K562 (cell line): ENCODE measurements around the gene ERP29. TPM values are rescaled to one million over a fixed set of nuclear protein-coding genes. Genes with fewer than 3 reads are reported as not detected.

Source experiments
- ESRRB ChIP-seq: fragments of 250-450 bp; sonication (Bioruptor Pico); IDR thresholded peaks from 2 replicates; pipeline ENCODE4 v1.5.0; 2020; ENCODE audit warnings: mild to moderate bottlenecking, moderate library complexity, borderline replicate concordance
- HLTF ChIP-seq: fragments of 450-650 bp; IDR thresholded peaks from 2 replicates; pipeline ENCODE4 v1.6.1; 2016
- PML ChIP-seq: IDR thresholded peaks from 2 replicates; pipeline ENCODE4 v1.6.1; 2012; ENCODE audit warnings: low read length, inconsistent platforms
- POLR2B ChIP-seq: fragments of 450-650 bp; IDR thresholded peaks from 2 replicates; pipeline ENCODE4 v1.6.1; 2018; ENCODE audit warnings: low read depth; ENCODE audit not compliant: partially characterized antibody
- ZBTB7A ChIP-seq: IDR thresholded peaks from 2 replicates; pipeline ENCODE4 v1.6.1; 2011; ENCODE audit warnings: low read depth, mild to moderate bottlenecking, low read length, moderate library complexity, borderline replicate concordance; ENCODE audit not compliant: control insufficient read depth
- ZNF224 ChIP-seq: sonication (generic); formaldehyde crosslinking; IDR thresholded peaks from 2 replicates; pipeline ENCODE4 v1.8.0; 2022; ENCODE audit warnings: mild to moderate bottlenecking, missing genetic modification reagents
- ZNF311 ChIP-seq: fragments of 250-450 bp; sonication (Bioruptor Pico); IDR thresholded peaks from 2 replicates; pipeline ENCODE4 v1.4.0; 2020; ENCODE audit warnings: mild to moderate bottlenecking, moderate library complexity
- polyA plus RNA-seq, 8 experiments: library from polyadenylated mRNA; depleted of rRNA in 4 of 8; stranded (reverse) in 5 of 8; unstranded in 3 of 8; fragments of >200 nt; fragmentation: Nextera tagmentation in 2 of 8; fragmentation: Illumina TruSeq in 1 of 8; extraction: Ambion mirVana in 2 of 8; extraction: Trizol in 1 of 8; gene quantifications; 2 replicates each; pipeline versions ENCODE4 v1.2.1 to v1.2.3, GENCODE V29; 2011 to 2014; ENCODE audit warnings: inconsistent platforms in 1 of 8, missing spikeins in 1 of 8
- total RNA-seq, 7 experiments: library from RNA; depleted of rRNA in 6 of 7; stranded (reverse); fragments of >200 nt in 6 of 7; fragmentation: Illumina TruSeq in 2 of 7; extraction: Trizol in 2 of 7; gene quantifications; 2 replicates each; pipeline versions ENCODE4 v1.2.1 to v1.2.3, GENCODE V29; 2011 to 2021; ENCODE audit warnings: low replicate concordance in 1 of 7
- TF ChIP-seq, protein P1 (sequence below), 2 experiments: fragments of 450-650 bp; formaldehyde crosslinking in 1 of 2; IDR thresholded peaks; 2 replicates each; pipeline versions ENCODE4 v1.4.0 to v1.6.1; 2014 to 2020; ENCODE audit warnings: mild to moderate bottlenecking in 2 of 2, borderline replicate concordance in 1 of 2, low read depth in 1 of 2
- TF ChIP-seq, protein P2 (sequence below): fragments of 250-450 bp; sonication (Bioruptor Pico); IDR thresholded peaks from 2 replicates; pipeline ENCODE4 v1.5.0; 2021
- TF ChIP-seq, protein P3 (sequence below): fragments of 250-450 bp; sonication (Bioruptor Pico); IDR thresholded peaks from 2 replicates; pipeline ENCODE4 v1.8.0; 2022; ENCODE audit warnings: inconsistent platforms
- TF ChIP-seq, protein P4 (sequence below): fragments of 450-650 bp; formaldehyde crosslinking; IDR thresholded peaks from 2 replicates; pipeline ENCODE4 v1.4.0; 2020; ENCODE audit warnings: mild to moderate bottlenecking, moderate library complexity
- TF ChIP-seq, protein P5 (sequence below): fragments of 450-650 bp; formaldehyde crosslinking; conservative IDR thresholded peaks from 2 replicates; pipeline ENCODE4 v1.4.0; 2022; ENCODE audit warnings: mild to moderate bottlenecking, missing genetic modification characterization

The ERP29 gene
- total and polyA plus RNA-seq, 9 of the 15 experiments (the other 6 are each of a cell fraction or from before 2014, with no cell fraction given): 42.4 to 146 (median 111) TPM

DNA sequence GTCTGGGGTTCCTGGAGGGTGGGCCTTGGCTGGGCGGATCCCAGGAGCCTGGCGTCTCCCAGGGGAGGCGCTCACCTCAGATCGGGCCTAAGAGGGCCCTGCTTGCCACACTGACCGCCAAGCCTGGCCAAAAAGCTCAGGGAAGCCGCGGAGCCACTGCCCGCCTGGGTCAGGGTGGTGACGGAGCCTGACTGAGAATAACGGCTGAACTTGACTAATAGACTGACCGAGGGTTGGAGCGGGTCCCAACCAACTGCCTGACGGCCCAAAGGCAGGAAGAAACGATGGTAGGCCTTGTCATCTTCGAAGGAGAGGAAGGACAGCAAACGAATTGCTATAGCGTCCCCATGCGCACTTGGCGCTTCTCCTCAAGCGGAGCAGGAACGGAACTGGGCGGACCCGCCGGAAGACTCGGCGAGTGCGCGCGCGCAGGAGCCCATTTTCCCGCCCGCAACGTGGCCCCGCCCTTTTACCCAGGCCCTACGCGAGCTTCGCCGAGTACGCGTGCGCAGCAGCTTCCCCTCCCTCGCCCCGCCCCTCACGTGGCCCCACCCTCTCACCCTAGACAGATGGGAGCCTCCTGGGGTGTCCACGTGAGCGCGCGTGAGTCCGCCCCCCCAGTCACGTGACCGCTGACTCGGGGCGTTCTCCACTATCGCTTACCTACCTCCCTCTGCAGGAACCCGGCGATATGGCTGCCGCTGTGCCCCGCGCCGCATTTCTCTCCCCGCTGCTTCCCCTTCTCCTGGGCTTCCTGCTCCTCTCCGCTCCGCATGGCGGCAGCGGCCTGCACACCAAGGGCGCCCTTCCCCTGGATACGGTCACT lies at the start of gene ERP29, which contains the start of gene TMEM116 (continued):
- TF ChIP-seq, protein P1, sequence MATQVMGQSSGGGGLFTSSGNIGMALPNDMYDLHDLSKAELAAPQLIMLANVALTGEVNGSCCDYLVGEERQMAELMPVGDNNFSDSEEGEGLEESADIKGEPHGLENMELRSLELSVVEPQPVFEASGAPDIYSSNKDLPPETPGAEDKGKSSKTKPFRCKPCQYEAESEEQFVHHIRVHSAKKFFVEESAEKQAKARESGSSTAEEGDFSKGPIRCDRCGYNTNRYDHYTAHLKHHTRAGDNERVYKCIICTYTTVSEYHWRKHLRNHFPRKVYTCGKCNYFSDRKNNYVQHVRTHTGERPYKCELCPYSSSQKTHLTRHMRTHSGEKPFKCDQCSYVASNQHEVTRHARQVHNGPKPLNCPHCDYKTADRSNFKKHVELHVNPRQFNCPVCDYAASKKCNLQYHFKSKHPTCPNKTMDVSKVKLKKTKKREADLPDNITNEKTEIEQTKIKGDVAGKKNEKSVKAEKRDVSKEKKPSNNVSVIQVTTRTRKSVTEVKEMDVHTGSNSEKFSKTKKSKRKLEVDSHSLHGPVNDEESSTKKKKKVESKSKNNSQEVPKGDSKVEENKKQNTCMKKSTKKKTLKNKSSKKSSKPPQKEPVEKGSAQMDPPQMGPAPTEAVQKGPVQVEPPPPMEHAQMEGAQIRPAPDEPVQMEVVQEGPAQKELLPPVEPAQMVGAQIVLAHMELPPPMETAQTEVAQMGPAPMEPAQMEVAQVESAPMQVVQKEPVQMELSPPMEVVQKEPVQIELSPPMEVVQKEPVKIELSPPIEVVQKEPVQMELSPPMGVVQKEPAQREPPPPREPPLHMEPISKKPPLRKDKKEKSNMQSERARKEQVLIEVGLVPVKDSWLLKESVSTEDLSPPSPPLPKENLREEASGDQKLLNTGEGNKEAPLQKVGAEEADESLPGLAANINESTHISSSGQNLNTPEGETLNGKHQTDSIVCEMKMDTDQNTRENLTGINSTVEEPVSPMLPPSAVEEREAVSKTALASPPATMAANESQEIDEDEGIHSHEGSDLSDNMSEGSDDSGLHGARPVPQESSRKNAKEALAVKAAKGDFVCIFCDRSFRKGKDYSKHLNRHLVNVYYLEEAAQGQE (IDR thresholded peaks at IDR 0.05; ENCODE audit: borderline replicate concordance): peak; percentile 97
- TF ChIP-seq, protein P1 (CRISPR knock-in tag; IDR thresholded peaks at IDR 0.05; ENCODE audit: low read depth): 0 out of 2 replicates have a peak, but pooled peaks have one; percentile 41
- TF ChIP-seq, protein P2, sequence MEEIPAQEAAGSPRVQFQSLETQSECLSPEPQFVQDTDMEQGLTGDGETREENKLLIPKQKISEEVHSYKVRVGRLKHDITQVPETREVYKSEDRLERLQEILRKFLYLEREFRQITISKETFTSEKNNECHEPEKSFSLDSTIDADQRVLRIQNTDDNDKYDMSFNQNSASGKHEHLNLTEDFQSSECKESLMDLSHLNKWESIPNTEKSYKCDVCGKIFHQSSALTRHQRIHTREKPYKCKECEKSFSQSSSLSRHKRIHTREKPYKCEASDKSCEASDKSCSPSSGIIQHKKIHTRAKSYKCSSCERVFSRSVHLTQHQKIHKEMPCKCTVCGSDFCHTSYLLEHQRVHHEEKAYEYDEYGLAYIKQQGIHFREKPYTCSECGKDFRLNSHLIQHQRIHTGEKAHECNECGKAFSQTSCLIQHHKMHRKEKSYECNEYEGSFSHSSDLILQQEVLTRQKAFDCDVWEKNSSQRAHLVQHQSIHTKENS: no peak
- TF ChIP-seq ZNF311 (CRISPR knock-in tag) (no peak; the same call in 1 of the 2 replicates), ZBTB7A (peak; percentile 50; the same call in 1 of the 2 replicates), HLTF (peak; percentile 84), ZNF224 (no peak), PML (peak; percentile 63; the same call in 1 of the 2 replicates), ESRRB (CRISPR knock-in tag) (no peak), POLR2B (peak; percentile 91)
- TF ChIP-seq, protein P3, sequence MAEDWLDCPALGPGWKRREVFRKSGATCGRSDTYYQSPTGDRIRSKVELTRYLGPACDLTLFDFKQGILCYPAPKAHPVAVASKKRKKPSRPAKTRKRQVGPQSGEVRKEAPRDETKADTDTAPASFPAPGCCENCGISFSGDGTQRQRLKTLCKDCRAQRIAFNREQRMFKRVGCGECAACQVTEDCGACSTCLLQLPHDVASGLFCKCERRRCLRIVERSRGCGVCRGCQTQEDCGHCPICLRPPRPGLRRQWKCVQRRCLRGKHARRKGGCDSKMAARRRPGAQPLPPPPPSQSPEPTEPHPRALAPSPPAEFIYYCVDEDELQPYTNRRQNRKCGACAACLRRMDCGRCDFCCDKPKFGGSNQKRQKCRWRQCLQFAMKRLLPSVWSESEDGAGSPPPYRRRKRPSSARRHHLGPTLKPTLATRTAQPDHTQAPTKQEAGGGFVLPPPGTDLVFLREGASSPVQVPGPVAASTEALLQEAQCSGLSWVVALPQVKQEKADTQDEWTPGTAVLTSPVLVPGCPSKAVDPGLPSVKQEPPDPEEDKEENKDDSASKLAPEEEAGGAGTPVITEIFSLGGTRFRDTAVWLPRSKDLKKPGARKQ (CRISPR knock-in tag): no peak
- TF ChIP-seq, protein P4, sequence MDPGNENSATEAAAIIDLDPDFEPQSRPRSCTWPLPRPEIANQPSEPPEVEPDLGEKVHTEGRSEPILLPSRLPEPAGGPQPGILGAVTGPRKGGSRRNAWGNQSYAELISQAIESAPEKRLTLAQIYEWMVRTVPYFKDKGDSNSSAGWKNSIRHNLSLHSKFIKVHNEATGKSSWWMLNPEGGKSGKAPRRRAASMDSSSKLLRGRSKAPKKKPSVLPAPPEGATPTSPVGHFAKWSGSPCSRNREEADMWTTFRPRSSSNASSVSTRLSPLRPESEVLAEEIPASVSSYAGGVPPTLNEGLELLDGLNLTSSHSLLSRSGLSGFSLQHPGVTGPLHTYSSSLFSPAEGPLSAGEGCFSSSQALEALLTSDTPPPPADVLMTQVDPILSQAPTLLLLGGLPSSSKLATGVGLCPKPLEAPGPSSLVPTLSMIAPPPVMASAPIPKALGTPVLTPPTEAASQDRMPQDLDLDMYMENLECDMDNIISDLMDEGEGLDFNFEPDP: no peak
- TF ChIP-seq, protein P5, sequence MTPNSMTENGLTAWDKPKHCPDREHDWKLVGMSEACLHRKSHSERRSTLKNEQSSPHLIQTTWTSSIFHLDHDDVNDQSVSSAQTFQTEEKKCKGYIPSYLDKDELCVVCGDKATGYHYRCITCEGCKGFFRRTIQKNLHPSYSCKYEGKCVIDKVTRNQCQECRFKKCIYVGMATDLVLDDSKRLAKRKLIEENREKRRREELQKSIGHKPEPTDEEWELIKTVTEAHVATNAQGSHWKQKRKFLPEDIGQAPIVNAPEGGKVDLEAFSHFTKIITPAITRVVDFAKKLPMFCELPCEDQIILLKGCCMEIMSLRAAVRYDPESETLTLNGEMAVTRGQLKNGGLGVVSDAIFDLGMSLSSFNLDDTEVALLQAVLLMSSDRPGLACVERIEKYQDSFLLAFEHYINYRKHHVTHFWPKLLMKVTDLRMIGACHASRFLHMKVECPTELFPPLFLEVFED: no peak
